SK-N-SH treated with all-trans-retinoic acid at 6 μM for 48 hours (cell line): Measurements from ENCODE around the gene TSNAX.
A peak's percentile ranks its signal among the peaks of the same experiment; 100 is the strongest.

ENCODE experiments used
- ATAC-seq: fragments of 200-7000 bp; cut with Tn5 transposase; 3 replicates; pipeline ENCODE4 v1.9.1; 2020; ENCODE audit warnings: mild to moderate bottlenecking, moderate library complexity
- ARNTL ChIP-seq: fragments of 450-650 bp; formaldehyde crosslinking; IDR thresholded peaks from 2 replicates; pipeline ENCODE4 v1.5.0; 2020; ENCODE audit warnings: low read depth, mild to moderate bottlenecking, moderate library complexity, borderline replicate concordance
- CSRNP3 ChIP-seq: fragments of 250-450 bp; sonication (Bioruptor Pico); IDR thresholded peaks from 2 replicates; pipeline ENCODE4 v1.5.1; 2021; ENCODE audit warnings: mild to moderate bottlenecking, moderate library complexity
- ESRRG ChIP-seq: fragments of 250-450 bp; sonication (Bioruptor Pico); IDR thresholded peaks from 2 replicates; pipeline ENCODE4 v1.6.1; 2021; ENCODE audit warnings: mild to moderate bottlenecking
- GLIS3 ChIP-seq: fragments of 250-450 bp; sonication (Bioruptor Pico); IDR thresholded peaks from 2 replicates; pipeline ENCODE4 v1.5.0; 2020; ENCODE audit warnings: mild to moderate bottlenecking, moderate library complexity
- OSR1 ChIP-seq: fragments of 250-450 bp; sonication (Bioruptor Pico); IDR thresholded peaks from 2 replicates; pipeline ENCODE4 v1.8.0; 2022; ENCODE audit warnings: moderate library complexity, mild to moderate bottlenecking, inconsistent platforms
- PATZ1 ChIP-seq: fragments of 250-450 bp; sonication (Bioruptor Pico); IDR thresholded peaks from 2 replicates; pipeline ENCODE4 v1.8.0; 2020; ENCODE audit warnings: mild to moderate bottlenecking, moderate library complexity, borderline replicate concordance
- POU6F1 ChIP-seq: fragments of 250-450 bp; sonication (Bioruptor Pico); IDR thresholded peaks from 2 replicates; pipeline ENCODE4 v1.8.0; 2021; ENCODE audit warnings: low read depth, mild to moderate bottlenecking, moderate library complexity, borderline replicate concordance
- PPARA ChIP-seq: fragments of 250-450 bp; sonication (Bioruptor Pico); IDR thresholded peaks from 2 replicates; pipeline ENCODE4 v1.5.0; 2020; ENCODE audit warnings: mild to moderate bottlenecking, borderline replicate concordance
- SNAI2 ChIP-seq: fragments of 250-450 bp; sonication (Bioruptor Pico); IDR thresholded peaks from 2 replicates; pipeline ENCODE4 v1.5.0; 2020; ENCODE audit warnings: mild to moderate bottlenecking, moderate library complexity
- TCF4 ChIP-seq: fragments of 250-450 bp; sonication (Bioruptor Pico); IDR thresholded peaks from 2 replicates; pipeline ENCODE4 v1.8.0; 2021; ENCODE audit warnings: mild to moderate bottlenecking, moderate library complexity, borderline replicate concordance
- TOX ChIP-seq: fragments of 250-450 bp; sonication (Bioruptor Pico); IDR thresholded peaks from 2 replicates; pipeline ENCODE4 v1.8.0; 2021; ENCODE audit warnings: mild to moderate bottlenecking, moderate library complexity, borderline replicate concordance
- TSHZ2 ChIP-seq: fragments of 250-450 bp; sonication (Bioruptor Pico); IDR thresholded peaks from 2 replicates; pipeline ENCODE4 v1.5.0; 2020; ENCODE audit warnings: mild to moderate bottlenecking, moderate library complexity
- ZC3H10 ChIP-seq: fragments of 250-450 bp; sonication (Bioruptor Pico); IDR thresholded peaks from 2 replicates; pipeline ENCODE4 v1.5.1; 2021; ENCODE audit warnings: mild to moderate bottlenecking, moderate library complexity
- ZFP3 ChIP-seq: fragments of 250-450 bp; sonication (Bioruptor Pico); IDR thresholded peaks from 2 replicates; pipeline ENCODE4 v1.5.0; 2020; ENCODE audit warnings: mild to moderate bottlenecking, moderate library complexity
- ZFP30 ChIP-seq: fragments of 450-650 bp; formaldehyde crosslinking; IDR thresholded peaks from 2 replicates; pipeline ENCODE4 v1.5.0; 2022; ENCODE audit warnings: mild to moderate bottlenecking, moderate library complexity
- ZNF565 ChIP-seq: fragments of 450-650 bp; formaldehyde crosslinking; conservative IDR thresholded peaks from 2 replicates; pipeline ENCODE4 v1.5.0; 2020; ENCODE audit warnings: low read depth, mild to moderate bottlenecking, moderate library complexity
- ZNF70 ChIP-seq: fragments of 450-650 bp; formaldehyde crosslinking; IDR thresholded peaks from 2 replicates; pipeline ENCODE4 v1.5.0; 2020; ENCODE audit warnings: mild to moderate bottlenecking, moderate library complexity
- ZNF8 ChIP-seq: fragments of 450-650 bp; formaldehyde crosslinking; IDR thresholded peaks from 2 replicates; pipeline ENCODE4 v1.5.0; 2020; ENCODE audit warnings: mild to moderate bottlenecking, moderate library complexity

Gene TSNAX

DNA sequence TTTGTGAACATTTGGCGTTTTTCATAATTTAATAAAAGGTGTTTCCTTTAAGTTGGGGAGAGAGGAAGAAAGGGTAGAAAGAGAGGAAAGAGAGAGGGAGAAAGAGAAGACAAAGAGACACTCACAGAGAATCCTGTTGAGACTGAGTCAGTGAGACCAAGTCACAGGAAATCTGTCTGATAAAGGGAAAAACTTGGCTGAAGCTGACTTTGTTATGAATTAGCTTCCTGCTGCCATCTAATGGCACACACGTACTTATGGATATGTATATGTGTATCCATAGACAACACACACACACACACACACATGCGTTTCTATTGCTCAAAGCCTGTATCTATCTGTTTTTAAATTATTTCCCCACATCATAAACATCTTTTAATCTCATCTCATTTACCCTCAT is 55.6 kb downstream of the TSNAX start:
- TF ChIP-seq GLIS3 (no peak), ZNF565 (CRISPR knock-in tag) (no peak), ZFP30 (CRISPR knock-in tag) (no peak), ZC3H10 (CRISPR knock-in tag) (no peak), TSHZ2 (CRISPR knock-in tag) (no peak), SNAI2 (CRISPR knock-in tag) (no peak), PATZ1 (CRISPR knock-in tag) (no peak), ZFP3 (CRISPR knock-in tag) (no peak), TOX (CRISPR knock-in tag) (no peak), TCF4 (no peak)
- ATAC-seq, result peak; percentile 94

- TF ChIP-seq TSHZ2 (CRISPR knock-in tag) (no peak), POU6F1 (no peak), PPARA (CRISPR knock-in tag) (no peak), ZC3H10 (CRISPR knock-in tag) (no peak), ARNTL (CRISPR knock-in tag) (no peak), ZFP30 (CRISPR knock-in tag) (no peak), GLIS3 (no peak), PATZ1 (CRISPR knock-in tag) (no peak), TOX (CRISPR knock-in tag) (no peak), ZFP3 (CRISPR knock-in tag) (no peak), ESRRG (no peak), ZNF70 (CRISPR knock-in tag) (no peak), ZNF8 (CRISPR knock-in tag) (no peak), TCF4 (no peak), SNAI2 (CRISPR knock-in tag) (no peak), OSR1 (CRISPR knock-in tag) (no peak), CSRNP3 (no peak)
- ATAC-seq, result no peak
Measured at GRCh38 chr1:231584921-231585320, 56.5 kb downstream of the TSNAX start.
